HUES64 (cell line): ENCODE data around the gene LSM3.

Experiments used
- H3K27ac ChIP-seq: 2 replicates; pipeline ENCODE4 v1.7.0; 2013; ENCODE audit warnings: low read depth, low read length, inconsistent platforms
- H3K27me3 ChIP-seq: 2 replicates; pipeline ENCODE4 v1.6.1; 2013; ENCODE audit warnings: mild to moderate bottlenecking, low read length; ENCODE audit not compliant: insufficient read depth
- H3K36me3 ChIP-seq: 2 replicates; pipeline ENCODE4 v1.6.1; 2013; ENCODE audit warnings: mild to moderate bottlenecking, low read length; ENCODE audit not compliant: insufficient read depth
- H3K4me1 ChIP-seq: 2 replicates; pipeline ENCODE4 v1.6.1; 2013; ENCODE audit warnings: mild to moderate bottlenecking, low read length, moderate library complexity; ENCODE audit not compliant: insufficient read depth
- H3K4me3 ChIP-seq: 2 replicates; pipeline ENCODE4 v1.5.1; 2013; ENCODE audit warnings: mild to moderate bottlenecking, low read length, moderate library complexity
- H3K9ac ChIP-seq: 2 replicates; pipeline ENCODE4 v1.6.1; 2013; ENCODE audit warnings: mild to moderate bottlenecking, low read depth, low read length
- H3K9me3 ChIP-seq: 2 replicates; pipeline ENCODE4 v1.6.1; 2013; ENCODE audit warnings: low read depth, low read length; ENCODE audit not compliant: insufficient read depth
- WGBS: fragments of 150-250, 120-280 bp; methylation state at CpG from one replicate; pipeline ENCODE4 v1.1.7; 2013; ENCODE audit warnings: missing lambda C conversion rate; 5-methylcytosine and 5-hydroxymethylcytosine counted together

Gene LSM3

DNA sequence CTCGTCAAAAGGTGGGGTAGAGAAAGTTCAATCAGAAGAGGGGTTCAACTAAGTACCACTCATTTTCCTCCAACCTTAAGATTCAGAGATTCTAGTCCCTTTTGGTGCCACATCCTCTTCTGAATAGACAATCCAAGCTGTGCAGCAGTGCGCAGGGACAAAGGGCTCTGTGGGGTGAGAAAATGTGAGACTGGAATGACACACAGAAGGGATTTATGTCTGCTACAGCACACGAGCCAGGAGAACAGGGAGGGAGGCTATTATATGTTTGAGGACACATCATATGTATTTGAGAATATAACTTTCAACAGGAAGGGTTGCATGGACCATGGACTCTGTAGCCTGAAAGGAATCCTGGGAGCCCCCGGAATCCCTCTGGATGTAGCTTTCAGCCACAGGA is 33.0 kb downstream of the LSM3 start:
- no peak overlapping the region for H3K27ac ChIP-seq
- no peaks in the 10 kb centered on the region for H3K36me3 ChIP-seq
- peaks cover 7% of the 10 kb centered on the region for H3K4me1 ChIP-seq
- no peaks in the 10 kb centered on the region for H3K27me3 ChIP-seq
- H3K9me3 ChIP-seq, result no peaks in the 10 kb centered on the region
- H3K4me3 ChIP-seq, result no peak overlapping the region
- WGBS, result 88% methylated on average over 3 of the region's 4 CpGs
- H3K9ac ChIP-seq, result no peak overlapping the region

DNA sequence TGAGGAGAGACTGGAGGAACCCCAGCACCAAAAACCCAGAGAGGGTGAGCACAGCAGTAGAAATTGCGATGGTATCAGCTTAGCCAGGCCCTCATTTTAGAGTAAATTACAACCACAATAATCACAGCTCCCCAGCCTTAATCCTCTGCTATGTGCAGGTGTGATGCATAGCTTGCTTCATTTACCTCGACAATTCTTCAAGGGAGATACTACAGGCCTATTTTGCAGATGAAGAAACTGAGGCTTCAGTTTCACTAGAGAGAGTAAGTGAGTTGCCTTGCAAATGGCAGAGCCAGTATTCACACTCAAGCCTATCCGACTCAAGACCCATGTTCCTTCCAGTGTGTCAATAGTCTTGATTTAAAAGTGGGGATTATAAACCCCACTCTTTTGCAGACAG is 33.4 kb downstream of the LSM3 start:
- Histone ChIP-seq H3K4me1 (peaks cover 7% of the 10 kb centered on the region), H3K36me3 (no peaks in the 10 kb centered on the region), H3K4me3 (no peak overlapping the region), H3K27me3 (no peaks in the 10 kb centered on the region), H3K9ac (no peak overlapping the region), H3K9me3 (no peaks in the 10 kb centered on the region), H3K27ac (no peak overlapping the region)
- WGBS, result 93% methylated on average over 3 of the region's 3 CpGs

DNA sequence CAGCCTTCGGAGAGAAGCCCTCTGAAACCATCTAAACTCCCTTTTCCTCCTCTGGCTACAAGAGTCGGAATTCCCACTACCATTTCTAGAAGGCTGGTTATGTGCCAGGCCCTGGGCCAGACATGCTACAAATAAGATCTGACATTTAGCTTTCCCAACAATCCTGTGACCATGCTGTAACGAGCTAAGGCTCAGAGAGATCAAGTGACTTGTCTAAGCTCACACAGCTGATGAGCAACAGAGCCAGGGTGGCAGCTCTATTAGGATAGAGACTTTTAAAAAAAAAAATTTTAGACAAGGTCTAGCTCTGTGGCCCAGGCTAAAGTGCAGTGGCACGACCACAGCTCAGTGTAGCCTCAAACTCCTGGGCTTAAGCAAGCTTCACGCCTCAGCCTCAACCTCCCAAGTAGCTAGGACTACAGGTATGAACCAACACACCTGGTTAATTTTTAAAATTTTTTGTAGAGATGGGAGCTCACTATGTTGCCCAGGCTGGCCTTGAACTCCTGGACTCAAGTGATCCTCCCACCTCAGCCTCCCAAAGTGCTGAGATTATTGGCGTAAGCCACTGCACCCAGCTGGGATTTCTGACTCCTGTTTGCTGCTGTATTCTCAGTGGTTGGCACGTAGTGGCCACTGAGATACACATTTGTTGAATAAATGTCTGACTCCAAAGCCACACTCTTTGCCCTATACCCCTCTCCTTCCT is 34.6 kb downstream of the LSM3 start:
- 93% methylated on average over 7 of the region's 7 CpGs for WGBS

DNA sequence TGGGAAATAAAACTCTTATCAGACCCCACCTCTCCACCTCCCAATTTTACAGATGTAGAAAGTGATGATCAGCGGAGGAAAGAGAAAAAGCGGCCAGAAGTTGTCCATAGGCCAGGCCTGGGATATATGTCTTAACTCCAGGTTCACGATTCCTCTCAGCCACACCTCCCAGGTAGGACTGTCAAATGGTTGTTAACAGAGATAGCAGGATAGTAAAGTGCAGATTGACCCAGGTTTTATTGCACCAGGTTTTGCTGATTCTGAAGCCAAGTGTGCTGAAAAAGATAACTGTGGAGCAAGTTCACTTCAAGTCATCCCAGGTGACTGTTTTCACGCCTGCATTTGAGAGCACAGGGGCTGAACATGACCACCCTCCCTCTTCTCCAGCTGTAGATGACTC is 36.1 kb downstream of the LSM3 start:
- 94% methylated on average over 4 of the region's 4 CpGs for whole genome bisulfite sequencing

More for the DNA sequence above, 34.6 kb downstream of the LSM3 start:
- Histone ChIP-seq H3K4me1 (peaks cover 7% of the 10 kb centered on the region), H3K27ac (no peak overlapping the region), H3K4me3 (no peak overlapping the region), H3K27me3 (no peaks in the 10 kb centered on the region), H3K9me3 (no peaks in the 10 kb centered on the region), H3K9ac (no peak overlapping the region), H3K36me3 (no peaks in the 10 kb centered on the region)

DNA sequence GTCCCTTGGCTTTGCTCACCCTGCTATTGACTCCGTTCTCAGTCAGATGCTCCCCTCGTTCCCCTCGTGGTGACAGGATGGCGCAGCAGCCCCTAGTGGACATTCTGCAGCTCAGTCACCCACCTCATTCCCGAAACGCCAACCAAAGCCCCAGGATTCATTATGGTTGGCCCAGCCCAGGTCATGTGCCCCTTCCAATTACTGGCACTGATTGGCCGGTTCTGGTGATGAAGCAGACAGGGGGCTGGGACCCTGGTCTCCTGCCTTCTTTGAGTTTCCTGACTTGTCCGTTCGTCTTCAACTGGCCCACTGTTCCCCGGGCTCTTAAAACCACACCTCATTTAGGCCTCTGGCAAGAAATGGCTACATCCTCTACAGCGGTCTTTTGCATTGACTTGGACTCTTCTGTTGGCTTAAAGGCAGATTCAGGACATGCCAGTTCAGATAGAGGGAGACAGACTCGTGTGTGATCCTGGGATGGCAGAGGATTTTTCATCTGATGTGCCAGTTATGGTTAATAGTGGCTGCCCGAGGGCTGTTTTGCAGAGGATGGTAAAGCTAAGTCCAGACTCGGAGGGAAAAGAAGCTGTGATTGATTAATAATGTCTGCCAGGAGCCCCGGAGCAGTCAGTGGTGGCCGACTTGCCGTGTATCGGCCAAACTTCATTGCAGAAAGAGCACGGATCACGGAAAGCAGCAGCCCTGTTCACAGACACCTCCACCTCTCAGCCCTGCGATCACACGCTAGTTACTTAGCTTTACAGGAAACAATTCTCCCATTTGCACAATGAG is 37.8 kb downstream of the LSM3 start:
- peaks cover 18% of the 10 kb centered on the region; the same call in 1 of the 2 replicates for H3K9me3 ChIP-seq
- 0 out of 2 replicates have a peak overlapping the region, but pooled peaks have one; percentile 14 for H3K9ac ChIP-seq
- H3K36me3 ChIP-seq, result no peaks in the 10 kb centered on the region
- 75% methylated on average over 22 of the region's 22 CpGs for WGBS
- no peaks in the 10 kb centered on the region for H3K4me1 ChIP-seq
- H3K27me3 ChIP-seq, result no peaks in the 10 kb centered on the region
- peak overlapping the region; percentile 45 for H3K4me3 ChIP-seq
- no peak overlapping the region for H3K27ac ChIP-seq

More for the DNA sequence above, 36.1 kb downstream of the LSM3 start:
- peaks cover 2% of the 10 kb centered on the region; the same call in 1 of the 2 replicates for H3K9me3 ChIP-seq
- H3K9ac ChIP-seq, result no peak overlapping the region
- no peaks in the 10 kb centered on the region for H3K36me3 ChIP-seq
- H3K4me1 ChIP-seq, result peaks cover 7% of the 10 kb centered on the region
- no peak overlapping the region for H3K4me3 ChIP-seq
- H3K27ac ChIP-seq, result no peak overlapping the region
- no peaks in the 10 kb centered on the region for H3K27me3 ChIP-seq

DNA sequence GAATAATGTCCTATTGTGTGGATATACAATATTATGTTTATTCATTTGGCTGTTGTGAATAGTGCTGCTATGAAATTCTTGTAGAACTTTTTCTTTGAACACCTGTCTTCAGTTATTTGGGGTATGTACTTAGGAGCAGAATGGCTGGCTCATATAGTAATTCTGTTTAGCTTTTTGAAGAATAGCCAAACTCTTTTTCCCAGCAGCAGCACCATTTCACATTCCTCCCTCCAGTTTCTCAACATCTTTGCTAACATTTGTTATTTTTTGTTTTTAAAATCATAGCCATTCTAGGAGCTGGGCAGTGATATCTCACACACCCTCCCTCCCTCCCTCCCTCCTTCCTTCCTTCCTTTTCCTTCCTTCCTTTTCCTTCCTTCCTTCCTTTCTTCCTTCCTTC is 39.7 kb downstream of the LSM3 start:
- H3K9ac ChIP-seq, result no peak overlapping the region
- H3K4me1 ChIP-seq, result no peaks in the 10 kb centered on the region
- peaks cover 24% of the 10 kb centered on the region; the same call in 1 of the 2 replicates for H3K9me3 ChIP-seq
- H3K27me3 ChIP-seq, result no peaks in the 10 kb centered on the region
- no peak overlapping the region for H3K27ac ChIP-seq
- no peak overlapping the region for H3K4me3 ChIP-seq
- H3K36me3 ChIP-seq, result no peaks in the 10 kb centered on the region

DNA sequence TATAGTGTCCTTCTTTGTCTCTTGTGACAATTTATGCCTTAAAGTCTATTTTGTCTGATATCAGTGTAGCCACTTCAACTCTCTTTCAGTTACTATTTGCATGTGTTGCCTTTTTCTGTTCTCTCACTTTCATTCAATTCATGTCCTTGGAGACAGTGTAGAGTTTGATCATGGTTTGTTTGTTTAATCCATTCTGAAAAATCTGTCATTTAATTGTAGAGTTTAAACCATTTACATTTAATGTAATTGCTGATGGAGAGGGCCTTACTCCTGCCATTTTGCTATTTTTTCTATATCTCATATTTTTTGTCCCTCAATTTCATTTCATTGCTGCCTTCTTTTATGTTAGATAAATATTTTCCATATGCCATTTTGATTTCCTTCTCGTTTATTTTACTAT is 42.3 kb downstream of the LSM3 start:
- Histone ChIP-seq H3K9me3 (peaks cover 24% of the 10 kb centered on the region; the same call in 1 of the 2 replicates), H3K36me3 (no peaks in the 10 kb centered on the region), H3K9ac (no peak overlapping the region), H3K4me3 (no peak overlapping the region), H3K27ac (no peak overlapping the region), H3K4me1 (no peaks in the 10 kb centered on the region), H3K27me3 (no peaks in the 10 kb centered on the region)
- no CpG with 5 or more reads among the region's 1 CpG for WGBS

DNA sequence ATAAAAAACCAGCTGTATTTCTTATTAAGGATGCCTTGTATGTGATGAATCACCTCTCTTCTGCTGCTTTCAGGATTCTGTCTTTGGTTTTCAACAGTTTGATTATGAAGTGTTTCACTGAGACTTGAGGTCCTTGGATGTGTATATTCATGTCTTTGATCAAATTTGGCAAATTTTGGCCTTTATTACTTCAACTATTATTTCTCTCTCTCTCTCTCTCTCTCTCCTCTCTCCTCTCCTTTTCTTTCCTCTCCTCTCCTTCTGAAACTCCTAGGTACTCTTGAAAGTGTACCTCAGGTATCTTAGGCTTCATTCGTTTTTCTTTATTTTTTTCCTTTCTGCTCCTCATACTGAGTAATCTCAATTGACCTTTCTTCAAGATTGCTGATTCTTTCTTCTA is 43.3 kb downstream of the LSM3 start:
- Histone ChIP-seq H3K4me1 (0 out of 2 replicates have a peak, but pooled peaks cover 1% of the 10 kb centered on the region), H3K9ac (no peak overlapping the region)
- WGBS, result 100% methylated on average over 1 of the region's 1 CpG

DNA sequence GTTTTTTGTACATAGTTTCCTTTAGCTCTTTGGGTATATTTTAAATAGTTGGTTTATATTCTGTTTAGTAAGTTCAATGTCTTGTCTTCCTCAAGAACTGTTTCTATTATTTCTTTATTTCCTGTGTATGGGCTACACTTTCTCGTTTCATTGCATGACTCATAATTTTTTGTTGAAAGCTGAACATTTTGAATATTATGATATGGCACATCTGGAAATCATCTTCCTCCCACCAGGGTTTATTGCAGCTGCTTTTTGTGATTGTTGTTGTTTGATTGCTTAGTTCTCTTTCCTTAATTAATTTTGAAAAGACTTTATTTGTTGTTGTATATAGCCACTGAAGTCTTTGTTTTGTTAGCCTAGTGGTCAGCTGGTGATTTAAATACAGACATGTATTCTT is 43.8 kb downstream of the LSM3 start:
- Histone ChIP-seq H3K4me3 (no peak overlapping the region), H3K4me1 (0 out of 2 replicates have a peak, but pooled peaks cover 6% of the 10 kb centered on the region), H3K36me3 (no peaks in the 10 kb centered on the region), H3K9me3 (peaks cover 24% of the 10 kb centered on the region; the same call in 1 of the 2 replicates), H3K27me3 (no peaks in the 10 kb centered on the region), H3K9ac (no peak overlapping the region), H3K27ac (no peak overlapping the region)
- no CpG with 5 or more reads among the region's 1 CpG for whole genome bisulfite sequencing

More for the DNA sequence above, 43.3 kb downstream of the LSM3 start:
- Histone ChIP-seq H3K9me3 (peaks cover 24% of the 10 kb centered on the region; the same call in 1 of the 2 replicates), H3K4me3 (no peak overlapping the region), H3K27me3 (no peaks in the 10 kb centered on the region), H3K27ac (no peak overlapping the region), H3K36me3 (no peaks in the 10 kb centered on the region)

DNA sequence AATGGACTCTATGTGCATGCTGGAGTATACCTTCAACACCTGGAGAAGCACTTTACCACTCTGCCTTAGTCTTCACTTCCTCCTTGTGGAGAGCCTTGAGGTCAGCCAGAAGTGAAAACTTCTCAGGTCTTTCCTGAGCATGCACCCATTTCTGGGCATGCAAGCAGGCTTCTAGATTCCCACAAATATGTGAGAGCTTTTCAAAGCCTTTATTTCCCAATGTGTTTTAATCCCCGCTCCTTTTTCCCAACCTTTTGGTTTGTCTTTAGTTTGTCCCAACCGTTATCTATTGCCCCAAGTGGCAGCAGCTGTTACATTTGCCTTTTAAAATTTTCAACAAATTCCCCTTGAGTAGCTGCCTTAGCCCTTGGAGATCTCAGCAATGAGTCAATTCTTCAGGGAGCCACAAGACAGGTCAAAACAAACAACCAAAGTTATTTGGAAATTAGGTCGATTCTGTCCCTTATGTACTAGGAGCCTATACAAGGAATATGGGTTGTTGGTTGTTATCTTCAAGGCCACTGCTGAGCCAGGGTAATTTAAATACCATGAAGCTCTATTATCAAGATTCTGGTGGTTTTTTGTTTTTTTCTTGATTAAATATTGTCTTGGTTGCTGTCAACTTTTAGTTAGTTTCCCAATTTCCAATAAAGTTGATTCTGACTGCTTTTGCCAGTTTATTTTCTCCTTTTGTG is 44.4 kb downstream of the LSM3 start:
- WGBS, result 85% methylated on average over 3 of the region's 3 CpGs
- Histone ChIP-seq H3K36me3 (no peaks in the 10 kb centered on the region), H3K4me1 (0 out of 2 replicates have a peak, but pooled peaks cover 8% of the 10 kb centered on the region), H3K27ac (no peak overlapping the region), H3K9ac (no peak overlapping the region), H3K4me3 (no peak overlapping the region), H3K9me3 (peaks cover 24% of the 10 kb centered on the region; the same call in 1 of the 2 replicates), H3K27me3 (no peaks in the 10 kb centered on the region)

DNA sequence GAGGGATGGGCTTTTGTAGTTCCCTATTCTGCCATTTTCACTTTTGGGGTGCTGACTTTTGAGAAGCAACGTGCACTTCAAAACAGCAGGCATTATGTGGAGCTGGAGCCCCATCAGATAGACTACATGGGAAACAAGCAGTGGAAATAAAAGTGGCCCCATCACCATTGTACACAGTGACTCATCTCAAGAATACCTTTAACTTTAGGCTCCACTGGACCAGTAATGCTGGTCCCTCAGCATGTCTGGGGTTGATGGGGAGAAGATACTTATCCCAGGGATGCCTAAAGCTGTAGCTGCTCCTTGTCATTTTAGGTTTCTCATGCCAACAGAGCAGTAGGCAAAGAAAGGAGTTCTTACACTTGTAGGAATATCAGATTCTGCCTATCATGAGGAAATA is 45.0 kb downstream of the LSM3 start:
- Histone ChIP-seq H3K36me3 (no peaks in the 10 kb centered on the region), H3K9ac (no peak overlapping the region), H3K4me1 (0 out of 2 replicates have a peak, but pooled peaks cover 11% of the 10 kb centered on the region), H3K27me3 (no peaks in the 10 kb centered on the region), H3K9me3 (peaks cover 24% of the 10 kb centered on the region; the same call in 1 of the 2 replicates), H3K4me3 (no peak overlapping the region), H3K27ac (no peak overlapping the region)
- WGBS, result 93% methylated on average over 1 of the region's 1 CpG
